ENCODE measurements around the gene CACNA1C. TPM values are rescaled to one million over a fixed set of nuclear protein-coding genes. Genes with fewer than 3 reads are reported as not detected.

Gene CACNA1C
- total RNA-seq, 2 donors from 2014 or later: 0.84 to 10.2 TPM

GRCh38 chr12:2412305-2412643 is 359.5 kb downstream of the CACNA1C start:
- H3K27me3 ChIP-seq: no peaks in the 10 kb centered on the region
- no peaks in the 10 kb centered on the region for H3K4me1 ChIP-seq
- H3K4me3 ChIP-seq: no peak overlapping the region
- no peaks in the 10 kb centered on the region for H3K36me3 ChIP-seq
- no peak overlapping the region for H3K27ac ChIP-seq
- no peak for TF ChIP-seq CTCF (IDR thresholded peaks at IDR 0.05)
- H3K9me3 ChIP-seq: no peaks in the 10 kb centered on the region
- DNase-seq: no peak
- intact Hi-C loops (cut with DNase I): no loop called here
- H3K9ac ChIP-seq (ENCODE audit: low read depth in 2 of 2, low read length in 2 of 2): no peak overlapping the region

- DNase-seq: no peak
- no peaks in the 10 kb centered on the region for H3K4me1 ChIP-seq
- H3K4me3 ChIP-seq: no peak overlapping the region
- H3K9me3 ChIP-seq: no peaks in the 10 kb centered on the region
- no peak overlapping the region for H3K27ac ChIP-seq
- H3K36me3 ChIP-seq: no peaks in the 10 kb centered on the region
- TF ChIP-seq CTCF (IDR thresholded peaks at IDR 0.05): no peak
- no peaks in the 10 kb centered on the region for H3K27me3 ChIP-seq
- intact Hi-C loops (cut with DNase I): no loop called here
- no peak overlapping the region for H3K9ac ChIP-seq (ENCODE audit: low read depth in 2 of 2, low read length in 2 of 2)
These were observed 360.5 kb downstream of the CACNA1C start for GRCh38 chr12:2413301-2413700.

- H3K4me3 ChIP-seq: no peak overlapping the region
- H3K9me3 ChIP-seq: no peaks in the 10 kb centered on the region
- H3K27ac ChIP-seq: no peak overlapping the region
- no peaks in the 10 kb centered on the region for H3K4me1 ChIP-seq
- H3K27me3 ChIP-seq: no peaks in the 10 kb centered on the region
- intact Hi-C loops (cut with DNase I): no loop called here
- H3K36me3 ChIP-seq: no peaks in the 10 kb centered on the region
- no peak overlapping the region for H3K9ac ChIP-seq (ENCODE audit: low read depth in 2 of 2, low read length in 2 of 2)
- no peak for DNase-seq
- no peak for TF ChIP-seq CTCF (IDR thresholded peaks at IDR 0.05)
These were observed 361.4 kb downstream of the CACNA1C start for GRCh38 chr12:2413999-2414792.

GRCh38 chr12:2414810-2415567 is 362.2 kb downstream of the CACNA1C start:
- no peaks in the 10 kb centered on the region for H3K4me1 ChIP-seq
- no peaks in the 10 kb centered on the region for H3K36me3 ChIP-seq
- H3K9ac ChIP-seq (ENCODE audit: low read depth in 2 of 2, low read length in 2 of 2): no peak overlapping the region
- H3K27ac ChIP-seq: no peak overlapping the region
- H3K4me3 ChIP-seq: no peak overlapping the region
- H3K27me3 ChIP-seq: no peaks in the 10 kb centered on the region
- no peak for DNase-seq
- intact Hi-C loops (cut with DNase I): no loop called here
- H3K9me3 ChIP-seq: no peaks in the 10 kb centered on the region
- no peak for TF ChIP-seq CTCF (IDR thresholded peaks at IDR 0.05)

GRCh38 chr12:2415568-2415944 is 362.8 kb downstream of the CACNA1C start:
- no peak for DNase-seq
- intact Hi-C loops (cut with DNase I): no loop called here
- Histone ChIP-seq H3K9ac (ENCODE audit: low read depth in 2 of 2, low read length in 2 of 2) (no peak overlapping the region), H3K4me1 (no peaks in the 10 kb centered on the region), H3K27ac (no peak overlapping the region), H3K36me3 (no peaks in the 10 kb centered on the region), H3K9me3 (no peaks in the 10 kb centered on the region), H3K4me3 (no peak overlapping the region), H3K27me3 (no peaks in the 10 kb centered on the region)
- no peak for TF ChIP-seq CTCF (IDR thresholded peaks at IDR 0.05)
